H9 (cell line): ENCODE results near the gene NKX2-3. TPM values are rescaled to one million over a fixed set of nuclear protein-coding genes. Genes with fewer than 3 reads are reported as not detected.

ENCODE experiments used
- DNase-seq: peaks from one replicate; pipeline ENCODE4 v3.0.0-alpha.2; 2017
- H2AFZ ChIP-seq: one replicate; pipeline ENCODE4 v1.6.1; 2013; ENCODE audit warnings: mild to moderate bottlenecking, low read length, control low read depth, moderate library complexity
- H2AK5ac ChIP-seq: 2 replicates; pipeline ENCODE4 v1.6.1; 2013; ENCODE audit warnings: low read length, control low read depth, mixed read lengths; ENCODE audit not compliant: insufficient read length
- H2BK120ac ChIP-seq: one replicate; pipeline ENCODE4 v1.6.1; 2013; ENCODE audit warnings: low read depth, mild to moderate bottlenecking, low read length, control low read depth, inconsistent platforms; ENCODE audit not compliant: poor library complexity, severe bottlenecking
- H2BK12ac ChIP-seq: 2 replicates; pipeline ENCODE4 v1.6.1; 2013; ENCODE audit warnings: low read length, control low read depth, mixed read lengths, low read depth; ENCODE audit not compliant: insufficient read length
- H2BK15ac ChIP-seq: 2 replicates; pipeline ENCODE4 v1.6.1; 2013; ENCODE audit warnings: low read depth, low read length, control low read depth
- H2BK20ac ChIP-seq: one replicate; pipeline ENCODE4 v1.6.1; 2013; ENCODE audit warnings: low read depth, mild to moderate bottlenecking, low read length, control low read depth, inconsistent platforms; ENCODE audit not compliant: poor library complexity, severe bottlenecking
- H2BK5ac ChIP-seq: 2 replicates; pipeline ENCODE4 v1.6.1; 2013; ENCODE audit warnings: low read length, control low read depth, mixed read lengths; ENCODE audit not compliant: insufficient read length
- H3K14ac ChIP-seq: 2 replicates; pipeline ENCODE4 v1.6.1; 2013; ENCODE audit warnings: low read length, control low read depth; ENCODE audit not compliant: insufficient read depth
- H3K18ac ChIP-seq: 2 replicates; pipeline ENCODE4 v1.6.1; 2013; ENCODE audit warnings: low read depth, mild to moderate bottlenecking, mixed read lengths, low read length, control low read depth; ENCODE audit not compliant: insufficient read length
- H3K23ac ChIP-seq: 2 replicates; pipeline ENCODE4 v1.6.1; 2013; ENCODE audit warnings: low read length, control low read depth, mixed read lengths, low read depth; ENCODE audit not compliant: insufficient read length
- H3K23me2 ChIP-seq: 2 replicates; pipeline ENCODE4 v1.6.1; 2013; ENCODE audit warnings: low read depth, mild to moderate bottlenecking, mixed read lengths, low read length, control low read depth; ENCODE audit not compliant: insufficient read length, poor library complexity, severe bottlenecking
- H3K27ac ChIP-seq: 2 replicates; pipeline ENCODE4 v1.5.1; 2013; ENCODE audit warnings: low read length, control low read depth, mixed read lengths, low read depth; ENCODE audit not compliant: insufficient read length
- H3K27me3 ChIP-seq: 2 replicates; pipeline ENCODE4 v1.6.1; 2013; ENCODE audit warnings: low read length, control low read depth, inconsistent platforms; ENCODE audit not compliant: insufficient read depth
- H3K4ac ChIP-seq: 2 replicates; pipeline ENCODE4 v1.6.1; 2013; ENCODE audit warnings: low read depth, mild to moderate bottlenecking, control low read depth, inconsistent platforms, low read length, moderate library complexity
- H3K4me1 ChIP-seq: 2 replicates; pipeline ENCODE4 v1.6.1; 2013; ENCODE audit warnings: low read length, control low read depth, inconsistent platforms; ENCODE audit not compliant: insufficient read depth
- H3K4me2 ChIP-seq: 2 replicates; pipeline ENCODE4 v1.6.1; 2013; ENCODE audit warnings: low read length, control low read depth, mixed read lengths; ENCODE audit not compliant: insufficient read length, insufficient read depth
- H3K56ac ChIP-seq: 2 replicates; pipeline ENCODE4 v1.6.1; 2013; ENCODE audit warnings: low read depth, mild to moderate bottlenecking, mixed read lengths, low read length, control low read depth; ENCODE audit not compliant: insufficient read length
- H3K79me1 ChIP-seq: 2 replicates; pipeline ENCODE4 v1.6.1; 2013; ENCODE audit warnings: low read depth, mild to moderate bottlenecking, moderate library complexity, low read length, control low read depth, inconsistent platforms; ENCODE audit not compliant: insufficient read depth, poor library complexity, severe bottlenecking
- H3K79me2 ChIP-seq: 2 replicates; pipeline ENCODE4 v1.6.1; 2013; ENCODE audit warnings: low read length, control low read depth, inconsistent platforms; ENCODE audit not compliant: insufficient read depth
- H3K9ac ChIP-seq: 2 replicates; pipeline ENCODE4 v1.6.1; 2013; ENCODE audit warnings: low read length, control low read depth, mixed read lengths; ENCODE audit not compliant: insufficient read length; ENCODE audit errors: extremely low read depth
- H3K9me3 ChIP-seq: one replicate; pipeline ENCODE4 v1.6.1; 2013; ENCODE audit warnings: low read depth, low read length, inconsistent platforms; ENCODE audit not compliant: control insufficient read depth
- H3T11ph ChIP-seq: one replicate; pipeline ENCODE4 v1.6.1; 2013; ENCODE audit warnings: mild to moderate bottlenecking, low read length, control low read depth, inconsistent platforms
- H4K20me1 ChIP-seq: one replicate; pipeline ENCODE4 v1.6.1; 2013; ENCODE audit not compliant: control insufficient read depth, insufficient read length, insufficient read depth
- H4K5ac ChIP-seq: 2 replicates; pipeline ENCODE4 v1.6.1; 2013; ENCODE audit warnings: low read depth, mild to moderate bottlenecking, mixed read lengths, low read length, control low read depth; ENCODE audit not compliant: insufficient read length
- H4K8ac ChIP-seq: replicated peaks from 2 replicates; pipeline ENCODE4 v1.6.1; 2013; ENCODE audit warnings: low read length, control low read depth, mixed read lengths, low read depth; ENCODE audit not compliant: insufficient read length
- H4K91ac ChIP-seq: 2 replicates; pipeline ENCODE4 v1.6.1; 2013; ENCODE audit warnings: low read depth, mild to moderate bottlenecking, moderate library complexity, mixed read lengths, low read length, control low read depth; ENCODE audit not compliant: insufficient read length
- H3K27ac Mint-ChIP-seq, 3 experiments: 2 replicates in 2 of 3; 3 replicates in 1 of 3; pipeline ENCODE4 v1.8.0; 2020 to 2021; ENCODE audit warnings: mixed read lengths in 3 of 3, mild to moderate bottlenecking in 1 of 3, moderate library complexity in 1 of 3
- H3K27me3 Mint-ChIP-seq: 2 replicates; pipeline ENCODE4 v1.8.0; 2021; ENCODE audit warnings: low read depth, mild to moderate bottlenecking, moderate library complexity, mixed read lengths
- H3K36me3 Mint-ChIP-seq, 3 experiments: 2 replicates in 2 of 3; 3 replicates in 1 of 3; pipeline ENCODE4 v1.8.0; 2020 to 2021; ENCODE audit warnings: low read depth in 3 of 3, mixed read lengths in 3 of 3; ENCODE audit not compliant: insufficient read depth in 1 of 3
- H3K4me1 Mint-ChIP-seq, 2 experiments: 2 replicates each; pipeline ENCODE4 v1.8.0; 2020; ENCODE audit warnings: mixed read lengths in 2 of 2
- H3K4me3 Mint-ChIP-seq, 2 experiments: 2 replicates in 1 of 2; 3 replicates in 1 of 2; pipeline ENCODE4 v1.8.0; 2020 to 2021; ENCODE audit warnings: mild to moderate bottlenecking in 2 of 2, mixed read lengths in 2 of 2, moderate library complexity in 1 of 2
- H3K9me3 Mint-ChIP-seq, 2 experiments: 2 replicates in 1 of 2; 3 replicates in 1 of 2; pipeline ENCODE4 v1.8.0; 2020; ENCODE audit warnings: mild to moderate bottlenecking in 2 of 2, mixed read lengths in 2 of 2, moderate library complexity in 1 of 2
- WGBS: extraction: QIAGEN DNeasy Blood & Tissue Kit; methylation state at CpG from one replicate; pipeline ENCODE4 v1.1.7; 2013; ENCODE audit warnings: missing lambda C conversion rate, low lambda C conversion rate, mixed read lengths; ENCODE audit not compliant: insufficient read length; ENCODE audit errors: extremely low coverage; 5-methylcytosine and 5-hydroxymethylcytosine counted together
- total RNA-seq: library from RNA; stranded (reverse); gene quantifications from 2 replicates; pipeline ENCODE4 v1.2.1, GENCODE V29; 2021
- TF ChIP-seq, protein P1 (sequence below): fragments of 200-600 bp; sonication (generic); conservative IDR thresholded peaks from 3 replicates; pipeline ENCODE4 v1.8.0; 2021; ENCODE audit warnings: antibody characterized with exemption, mild to moderate bottlenecking

NKX2-3 gene
- total RNA-seq, 1 experiment from 2014 or later, result not detected

- no peak overlapping the region for H4K8ac ChIP-seq
- no peak overlapping the region for H2BK20ac ChIP-seq
- H2BK120ac ChIP-seq, result no peak overlapping the region
- no peak overlapping the region for H2AK5ac ChIP-seq
- no peak overlapping the region for H2AFZ ChIP-seq
- no peaks in the 10 kb centered on the region for H4K20me1 ChIP-seq
- DNase-seq, result peak; percentile 54
- H3K79me1 ChIP-seq, result no peaks in the 10 kb centered on the region
- Mint-ChIP-seq H3K27me3 (peaks cover 100% of the 10 kb centered on the region), H3K4me3 (peak overlapping the region in 1 of 2 experiments; percentile 62; a peak in 2 of 5 replicates), H3K9me3 (no peaks in the 10 kb centered on the region; a peak in 2 of 5 replicates), H3K4me1 (peaks cover 22 to 49% of the 10 kb centered on the region in 2 experiments), H3K27ac (no peak overlapping the region), H3K36me3 (no peaks in the 10 kb centered on the region)
- no peak overlapping the region for H3K9ac ChIP-seq
- no peak overlapping the region for H3K4ac ChIP-seq
- H3T11ph ChIP-seq, result no peak overlapping the region
- H3K23ac ChIP-seq, result no peak overlapping the region
- H4K91ac ChIP-seq, result no peak overlapping the region
- TF ChIP-seq, protein P1, sequence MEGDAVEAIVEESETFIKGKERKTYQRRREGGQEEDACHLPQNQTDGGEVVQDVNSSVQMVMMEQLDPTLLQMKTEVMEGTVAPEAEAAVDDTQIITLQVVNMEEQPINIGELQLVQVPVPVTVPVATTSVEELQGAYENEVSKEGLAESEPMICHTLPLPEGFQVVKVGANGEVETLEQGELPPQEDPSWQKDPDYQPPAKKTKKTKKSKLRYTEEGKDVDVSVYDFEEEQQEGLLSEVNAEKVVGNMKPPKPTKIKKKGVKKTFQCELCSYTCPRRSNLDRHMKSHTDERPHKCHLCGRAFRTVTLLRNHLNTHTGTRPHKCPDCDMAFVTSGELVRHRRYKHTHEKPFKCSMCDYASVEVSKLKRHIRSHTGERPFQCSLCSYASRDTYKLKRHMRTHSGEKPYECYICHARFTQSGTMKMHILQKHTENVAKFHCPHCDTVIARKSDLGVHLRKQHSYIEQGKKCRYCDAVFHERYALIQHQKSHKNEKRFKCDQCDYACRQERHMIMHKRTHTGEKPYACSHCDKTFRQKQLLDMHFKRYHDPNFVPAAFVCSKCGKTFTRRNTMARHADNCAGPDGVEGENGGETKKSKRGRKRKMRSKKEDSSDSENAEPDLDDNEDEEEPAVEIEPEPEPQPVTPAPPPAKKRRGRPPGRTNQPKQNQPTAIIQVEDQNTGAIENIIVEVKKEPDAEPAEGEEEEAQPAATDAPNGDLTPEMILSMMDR, result peak; percentile 16; the same call in 2 of the 3 replicates
- no CpG with 5 or more reads among the region's 49 CpGs for WGBS
- H3K14ac ChIP-seq, result no peak overlapping the region
- H3K4me2 ChIP-seq, result peak overlapping the region; percentile 28
- peaks cover 11% of the 10 kb centered on the region for H3K23me2 ChIP-seq
- no peak overlapping the region for H2BK12ac ChIP-seq
- H3K79me2 ChIP-seq, result no peaks in the 10 kb centered on the region
- H3K4me1 ChIP-seq, result no peaks in the 10 kb centered on the region; the same call in 1 of the 2 replicates
- H3K56ac ChIP-seq, result no peak overlapping the region
- H2BK15ac ChIP-seq, result no peak overlapping the region
- no peak overlapping the region for H3K18ac ChIP-seq
- H3K27me3 ChIP-seq, result peaks cover 80% of the 10 kb centered on the region
- H2BK5ac ChIP-seq, result no peak overlapping the region
- no peak overlapping the region for H4K5ac ChIP-seq
- H3K9me3 ChIP-seq, result no peaks in the 10 kb centered on the region
- H3K27ac ChIP-seq, result no peak overlapping the region
These were observed 8.2 kb downstream of the NKX2-3 start for GRCh38 chr10:99540657-99541531.
